ENCODE data around the gene RABIF.
"Not testable (repeated sequence)": the region's sequence is repeated elsewhere in the genome, so short reads cannot be mapped to it uniquely, and the experiment has no call there.

RABIF gene

DNA sequence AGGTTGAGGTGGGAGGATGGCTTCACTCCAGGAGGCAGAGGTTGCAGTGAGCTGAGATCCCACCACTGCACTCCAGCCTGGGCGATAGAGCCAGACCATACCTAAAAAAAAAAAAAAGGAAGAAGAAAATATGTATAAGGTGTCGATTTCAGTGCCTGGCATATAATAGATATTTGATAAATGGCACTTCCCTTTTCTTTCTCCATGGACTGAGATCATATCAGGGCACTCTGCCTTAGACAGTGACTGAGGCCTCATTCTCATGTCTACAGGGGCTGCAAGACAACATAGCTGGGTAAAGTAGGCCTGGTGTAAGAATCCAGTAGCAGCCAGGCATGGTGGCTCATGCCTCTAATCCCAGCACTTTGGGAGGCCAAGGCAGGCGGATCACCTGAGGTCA, 57.0 kb downstream of the RABIF start:
- no peak for DNase-seq

GRCh38 chr1:202829223-202829622, 59.7 kb downstream of the RABIF start:
- DNase-seq: not testable (repeated sequence)
